Endothelial cell of umbilical vein (primary cell): Measurements from ENCODE around the gene CNOT4. TPM values are rescaled to one million over a fixed set of nuclear protein-coding genes. Genes with fewer than 3 reads are reported as not detected.

Experiments used
- BruUV-seq: library from RNA; stranded (reverse); fragments of 400-500 nt; replicated peaks from 2 replicates; lab custom pipeline; 2021; lab: Mats Ljungman, UMichigan
- CTCF ChIA-PET: fragments of 300-600, 350-600 bp; sonication (Branson Sonifier 250); formaldehyde crosslinking; loops from one replicate; lab custom pipeline; 2021; ENCODE audit warnings: antibody characterized with exemption, inconsistent platforms; lab: Charles Lee
- POLR2A ChIA-PET: fragments of 300-600, 350-600 bp; sonication (Branson Sonifier 250); formaldehyde crosslinking; loops from one replicate; lab custom pipeline; 2021; ENCODE audit warnings: antibody characterized with exemption, inconsistent platforms; lab: Charles Lee
- DNase-seq: peaks from one replicate; pipeline ENCODE4 v3.0.0-alpha.2; 2011; ENCODE audit warnings: low read depth, low spot score
- FAIRE-seq: peaks from 2 replicates; lab custom pipeline; 2011; peaks lifted over from hg19 to GRCh38; lab: Jason Lieb, UNC
- H2AFZ ChIP-seq: 2 replicates; pipeline ENCODE4 v1.6.0; 2012; ENCODE audit warnings: low read depth, low read length, control low read depth, inconsistent platforms
- H3K27ac ChIP-seq: 2 replicates; pipeline ENCODE4 v1.5.1; 2011; ENCODE audit warnings: low read depth, mild to moderate bottlenecking, control low read depth, low read length, moderate library complexity; ENCODE audit not compliant: insufficient read depth
- H3K27me3 ChIP-seq, 2 experiments: 2 replicates each; pipeline versions ENCODE4 v1.6.0 to v1.6.1; 2011; ENCODE audit warnings: low read length in 2 of 2, mixed read lengths in 1 of 2; ENCODE audit not compliant: control insufficient read depth in 2 of 2, insufficient read depth in 2 of 2
- H3K36me3 ChIP-seq, 2 experiments: 2 replicates in 1 of 2; 3 replicates in 1 of 2; pipeline ENCODE4 v1.5.1; 2011; ENCODE audit warnings: low read length in 2 of 2, mild to moderate bottlenecking in 1 of 2, moderate library complexity in 1 of 2; ENCODE audit not compliant: control insufficient read depth in 2 of 2, insufficient read depth in 2 of 2; ENCODE audit errors: extremely low read depth in 1 of 2
- H3K4me1 ChIP-seq: 3 replicates; pipeline ENCODE4 v1.5.1; 2011; ENCODE audit warnings: mild to moderate bottlenecking, low read length; ENCODE audit not compliant: control insufficient read depth, insufficient read depth; ENCODE audit errors: extremely low read depth
- H3K4me2 ChIP-seq: 2 replicates; pipeline ENCODE4 v1.6.1; 2011; ENCODE audit warnings: low read length, control low read depth, mixed read lengths; ENCODE audit not compliant: insufficient read depth
- H3K4me3 ChIP-seq, 3 experiments: fragments of 200-600 bp in 1 of 3; sonication (generic), shearing (Covaris generic) in 1 of 3; replicated peaks in 1 of 3; 2 replicates each; pipeline ENCODE4 v1.5.1; 2011 to 2016; ENCODE audit warnings: control low read depth in 3 of 3, low read length in 3 of 3, mild to moderate bottlenecking in 2 of 3, inconsistent platforms in 1 of 3, low read depth in 1 of 3, moderate library complexity in 1 of 3; ENCODE audit not compliant: insufficient read depth in 1 of 3
- H3K79me2 ChIP-seq: 2 replicates; pipeline ENCODE4 v1.6.0; 2012; ENCODE audit warnings: low read length, inconsistent platforms; ENCODE audit not compliant: control insufficient read depth, insufficient read depth
- H3K9ac ChIP-seq: replicated peaks from 2 replicates; pipeline ENCODE3; 2011; ENCODE audit warnings: low read length, control low read depth; ENCODE audit not compliant: insufficient read depth; ENCODE audit errors: extremely low read depth
- H3K9me1 ChIP-seq: replicated peaks from 3 replicates; pipeline ENCODE4 v1.6.0; 2011; ENCODE audit warnings: mild to moderate bottlenecking, low read length; ENCODE audit not compliant: control insufficient read depth, insufficient read depth; ENCODE audit errors: extremely low read depth
- H3K9me3 ChIP-seq: replicated peaks from 2 replicates; pipeline ENCODE4 v1.5.1; 2012; ENCODE audit warnings: low read length, inconsistent platforms; ENCODE audit not compliant: control insufficient read depth, insufficient read depth
- H4K20me1 ChIP-seq: replicated peaks from 2 replicates; pipeline ENCODE3; 2011; ENCODE audit warnings: mild to moderate bottlenecking, low read length; ENCODE audit not compliant: control insufficient read depth, insufficient read depth; ENCODE audit errors: extremely low read depth
- CTCF ChIP-seq, 2 donors: IDR thresholded peaks; 1 replicate in 1 of 2; 2 replicates in 1 of 2; pipeline ENCODE4 v1.5.1; 2011; ENCODE audit warnings: low read length in 2 of 2, mild to moderate bottlenecking in 2 of 2, moderate library complexity in 2 of 2, control low read depth in 1 of 2, inconsistent platforms in 1 of 2, low read depth in 1 of 2; ENCODE audit not compliant: insufficient read depth in 1 of 2; ENCODE audit errors: extremely low read depth in 1 of 2
- EZH2 ChIP-seq: IDR thresholded peaks from 2 replicates; pipeline ENCODE4 v1.6.1; 2012; ENCODE audit warnings: borderline replicate concordance, low read depth, mild to moderate bottlenecking, moderate library complexity, low read length, inconsistent platforms; ENCODE audit not compliant: severe bottlenecking
- FOS ChIP-seq: IDR thresholded peaks from 2 replicates; pipeline ENCODE4 v1.6.1; 2011; ENCODE audit warnings: mild to moderate bottlenecking, low read length, moderate library complexity, borderline replicate concordance; ENCODE audit not compliant: insufficient read depth
- GATA2 ChIP-seq: IDR thresholded peaks from 2 replicates; pipeline ENCODE4 v1.7.0; 2011; ENCODE audit warnings: low read depth, mild to moderate bottlenecking, moderate library complexity, mixed read lengths, low read length; ENCODE audit not compliant: insufficient read length, insufficient read depth
- JUN ChIP-seq: IDR thresholded peaks from 2 replicates; pipeline ENCODE4 v1.6.1; 2011; ENCODE audit warnings: borderline replicate concordance, low read depth; ENCODE audit not compliant: insufficient read length, insufficient read depth
- MAX ChIP-seq: IDR thresholded peaks from 2 replicates; pipeline ENCODE4 v1.6.1; 2011; ENCODE audit not compliant: insufficient read depth, insufficient read length
- MYC ChIP-seq: IDR thresholded peaks from one replicate; pipeline ENCODE4 v1.6.1; 2011; ENCODE audit warnings: mild to moderate bottlenecking, low read depth, low read length
- POLR2A ChIP-seq: IDR thresholded peaks from 2 replicates; pipeline ENCODE4 v1.6.1; 2012; ENCODE audit warnings: low read depth, mild to moderate bottlenecking, control low read depth, low read length
- POLR2AphosphoS5 ChIP-seq: IDR thresholded peaks from 2 replicates; pipeline ENCODE4 v1.6.1; 2012; ENCODE audit warnings: low read depth, mild to moderate bottlenecking, control low read depth, low read length, moderate library complexity; ENCODE audit not compliant: insufficient read depth
- dilution Hi-C: fragments of 300-500 bp; cut with MboI; formaldehyde crosslinking; loops from one replicate; pipeline ENCODE4 v1.15.0; 2019; ENCODE audit warnings: low sequenced_read_pairs; ENCODE audit not compliant: extremely low pct_ligation_motif_present
- intact Hi-C: fragments of 100-400 bp; cut with micrococcal nuclease; formaldehyde crosslinking; loops from one replicate; pipeline ENCODE4 v1.10.0; 2022
- polyA plus RNA-seq, 4 experiments: library from polyadenylated mRNA; depleted of rRNA in 3 of 4; stranded (reverse) in 3 of 4; unstranded in 1 of 4; fragments of >200 nt; gene quantifications; 2 replicates each; pipeline versions ENCODE4 v1.2.1 to v1.2.3, GENCODE V29; 2011 to 2012; ENCODE audit warnings: missing spikeins in 1 of 4
- total RNA-seq: library from RNA; stranded (reverse); gene quantifications from 2 replicates; pipeline ENCODE4 v1.2.3, GENCODE V29; 2021

The CNOT4 gene
- total and polyA plus RNA-seq, 2 donors (not counting 3 experiments of a cell fraction or from before 2014, with no cell fraction given): 10.3 to 21.7 TPM

GRCh38 chr7:135441791-135442190 is 68.1 kb downstream of the CNOT4 start:
- H4K20me1 ChIP-seq: no peaks in the 10 kb centered on the region
- no peak overlapping the region for H3K4me2 ChIP-seq
- DNase-seq (peak; percentile 16), FAIRE-seq (no peak)
- H3K79me2 ChIP-seq: peaks cover 41% of the 10 kb centered on the region
- H2AFZ ChIP-seq: no peak overlapping the region
- no peak overlapping the region for H3K27ac ChIP-seq
- H3K9me3 ChIP-seq: no peaks in the 10 kb centered on the region
- no peaks in the 10 kb centered on the region for H3K27me3 ChIP-seq
- H3K4me1 ChIP-seq: no peaks in the 10 kb centered on the region
- no peak for TF ChIP-seq JUN
- TF ChIP-seq FOS: no peak
- TF ChIP-seq CTCF (IDR thresholded peaks at IDR 0.05; ENCODE audit: extremely low read depth in 1 of 2, insufficient read depth in 1 of 2, low read depth in 1 of 2, low read length in 2 of 2): no peak
- TF ChIP-seq GATA2: no peak
- no peak for TF ChIP-seq POLR2AphosphoS5
- TF ChIP-seq MYC: no peak
- TF ChIP-seq POLR2A: no peak
- no peak for TF ChIP-seq MAX
- TF ChIP-seq EZH2: no peak
- dilution Hi-C loops: no loop called here
- H3K4me3 ChIP-seq: no peak overlapping the region
- peaks cover 3% of the 10 kb centered on the region for H3K9me1 ChIP-seq
- intact Hi-C loops: no loop called here
- H3K36me3 ChIP-seq: peaks cover 0 to 2% of the 10 kb centered on the region in 2 experiments
- no peak overlapping the region for H3K9ac ChIP-seq
- POLR2A ChIA-PET: no interaction called here
- no TSS peak for BruUV-seq
- CTCF ChIA-PET: interaction anchor here (0.9 kb wide), 1 partner anchor 29 kb away, joined by 3 read pairs; no protein-coding TSS in a partner anchor
